ENCODE data around the gene PSAP.

PSAP gene

GRCh38 chr10:71806704-71807556 is 44.1 kb downstream of the PSAP start:
- DNase-seq, result no peak

DNA sequence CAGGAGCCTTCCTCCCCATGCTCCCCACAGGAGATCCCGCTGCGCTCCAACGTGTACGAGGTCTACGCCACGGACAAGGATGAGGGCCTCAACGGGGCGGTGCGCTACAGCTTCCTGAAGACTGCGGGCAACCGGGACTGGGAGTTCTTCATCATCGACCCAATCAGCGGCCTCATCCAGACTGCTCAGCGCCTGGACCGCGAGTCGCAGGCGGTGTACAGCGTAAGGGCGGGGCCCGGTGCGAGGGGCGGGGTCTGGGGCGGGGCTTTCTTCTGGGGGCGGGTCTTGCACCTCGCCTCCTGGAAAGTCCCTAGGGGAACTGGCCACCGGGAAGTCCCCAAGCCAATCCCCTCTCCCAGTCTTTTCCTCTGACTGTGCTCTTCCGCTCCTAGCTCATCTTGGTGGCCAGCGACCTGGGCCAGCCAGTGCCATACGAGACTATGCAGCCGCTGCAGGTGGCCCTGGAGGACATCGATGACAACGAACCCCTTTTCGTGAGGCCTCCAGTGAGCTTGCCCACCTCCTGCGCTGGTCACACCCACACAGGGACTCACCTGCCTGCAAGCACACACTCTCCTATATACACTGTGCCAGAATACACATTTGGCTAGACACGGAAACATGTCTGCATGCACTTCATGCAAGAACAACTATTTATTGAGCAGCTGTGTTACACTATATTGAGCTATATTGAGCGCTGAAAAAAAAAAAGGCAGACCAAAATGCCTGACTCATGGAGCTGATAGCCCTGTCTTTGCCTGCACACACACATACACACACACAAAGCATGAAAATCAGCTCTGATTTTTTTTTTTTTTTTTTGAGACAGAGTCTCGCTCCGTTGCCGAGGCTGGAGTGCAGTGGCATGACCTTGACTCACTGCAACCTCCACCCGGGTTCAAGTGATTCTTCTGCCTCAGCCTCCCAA is 45.0 kb downstream of the PSAP start:
- no peak for DNase-seq

DNA sequence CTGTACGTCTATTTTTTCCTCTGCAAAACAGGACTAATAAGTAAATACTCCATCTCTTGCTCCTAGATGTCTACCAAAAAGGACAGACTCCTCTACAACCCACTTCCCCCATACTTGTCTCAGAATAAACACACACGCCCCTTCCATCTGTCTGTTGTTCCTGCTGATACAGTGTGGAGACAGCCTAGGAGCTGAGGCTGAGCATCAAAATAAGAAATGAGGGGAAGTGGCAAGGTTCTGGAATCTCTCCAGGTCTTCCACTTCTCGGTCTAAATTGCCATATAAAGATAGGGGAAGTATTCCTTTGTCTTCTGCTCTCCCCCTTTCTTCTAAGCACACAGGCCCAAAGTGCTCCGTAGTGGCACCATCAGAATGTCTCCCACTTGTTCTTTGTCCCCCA is 47.0 kb downstream of the PSAP start:
- DNase-seq, result no peak

GRCh38 chr10:71802715-71803488 is 48.1 kb downstream of the PSAP start:
- no peak for DNase-seq

GRCh38 chr10:71802235-71802634 is 48.8 kb downstream of the PSAP start:
- no peak for DNase-seq

DNA sequence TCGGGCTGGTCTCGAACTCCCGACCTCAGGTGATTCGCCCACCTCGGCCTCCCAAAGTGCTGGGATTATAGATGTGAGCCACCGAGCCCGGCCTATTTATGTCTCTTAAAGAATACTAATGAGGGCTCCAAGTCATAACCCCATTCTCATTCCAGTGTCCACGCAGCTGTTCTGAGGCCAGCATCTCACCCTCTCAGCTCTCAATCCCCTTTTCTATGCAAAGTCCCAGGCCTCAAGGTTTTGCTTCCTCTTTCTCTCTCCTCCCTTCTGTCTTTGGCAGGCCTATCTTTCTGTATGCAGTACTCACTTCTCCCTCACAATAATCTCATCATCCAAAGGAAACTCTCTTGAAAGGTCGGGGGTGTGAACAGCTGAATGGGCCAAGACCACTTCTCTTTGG is 49.7 kb downstream of the PSAP start:
- DNase-seq, result no peak

DNA sequence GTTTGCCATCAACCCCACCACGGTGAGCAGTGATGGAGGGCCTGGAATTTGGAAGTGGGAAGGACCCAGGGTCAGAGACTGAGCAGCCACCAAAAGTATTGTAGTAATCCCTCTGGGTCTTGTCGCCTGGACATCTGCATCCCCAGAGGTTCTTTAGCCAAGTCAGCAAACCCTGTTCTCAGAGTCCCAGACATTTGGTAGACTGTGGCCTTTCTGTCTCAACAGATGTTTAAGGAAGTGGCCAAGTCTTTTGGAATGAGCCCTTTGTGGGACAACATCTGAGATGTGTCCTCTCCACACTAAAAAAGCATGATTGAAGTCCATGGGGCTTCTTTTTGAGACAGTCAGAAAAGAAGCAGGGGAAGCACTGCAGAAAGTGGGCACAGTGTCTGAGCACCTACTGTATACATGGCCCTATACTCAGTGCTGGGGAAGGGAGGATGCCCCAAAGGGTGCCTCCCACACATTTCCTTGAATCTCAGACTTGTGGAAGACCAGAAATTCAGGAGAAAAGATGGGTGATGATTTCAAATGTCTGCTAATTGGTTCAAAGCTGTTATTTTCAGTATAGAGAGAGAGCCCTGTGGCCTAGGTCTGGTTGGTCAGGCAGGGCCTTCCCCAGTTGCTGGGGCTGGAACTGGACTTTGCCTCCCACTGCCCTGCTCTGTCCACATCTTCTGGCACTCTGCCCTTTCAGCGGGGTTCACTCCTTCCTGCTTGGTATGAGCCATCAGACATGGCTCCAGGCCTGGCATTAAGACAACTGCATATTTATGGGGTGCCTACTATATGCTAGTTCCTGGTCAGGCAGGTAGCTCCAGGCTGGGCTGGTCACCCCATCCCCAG is 51.2 kb downstream of the PSAP start:
- no peak for DNase-seq

DNA sequence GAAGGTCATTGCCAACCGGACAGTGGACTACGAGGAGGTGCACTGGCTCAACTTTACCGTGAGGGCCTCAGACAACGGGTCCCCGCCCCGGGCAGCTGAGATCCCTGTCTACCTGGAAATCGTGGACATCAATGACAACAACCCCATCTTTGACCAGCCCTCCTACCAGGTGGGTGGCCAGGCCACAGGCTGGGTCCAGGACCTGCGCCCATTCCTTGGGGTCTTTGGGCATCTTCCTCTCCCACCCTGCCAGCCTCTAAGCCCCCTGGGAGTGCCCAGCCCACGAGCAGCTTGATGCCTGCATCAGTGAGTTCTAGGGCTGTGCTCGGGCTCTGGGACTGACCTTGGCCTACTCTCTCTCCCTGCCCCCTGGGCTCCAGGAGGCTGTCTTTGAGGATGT is 51.9 kb downstream of the PSAP start:
- DNase-seq, result no peak

- no peak for DNase-seq
Measured at GRCh38 chr10:71798308-71798624, 52.8 kb downstream of the PSAP start.

- DNase-seq, result no peak
Measured at GRCh38 chr10:71797533-71798307, 53.3 kb downstream of the PSAP start.

DNA sequence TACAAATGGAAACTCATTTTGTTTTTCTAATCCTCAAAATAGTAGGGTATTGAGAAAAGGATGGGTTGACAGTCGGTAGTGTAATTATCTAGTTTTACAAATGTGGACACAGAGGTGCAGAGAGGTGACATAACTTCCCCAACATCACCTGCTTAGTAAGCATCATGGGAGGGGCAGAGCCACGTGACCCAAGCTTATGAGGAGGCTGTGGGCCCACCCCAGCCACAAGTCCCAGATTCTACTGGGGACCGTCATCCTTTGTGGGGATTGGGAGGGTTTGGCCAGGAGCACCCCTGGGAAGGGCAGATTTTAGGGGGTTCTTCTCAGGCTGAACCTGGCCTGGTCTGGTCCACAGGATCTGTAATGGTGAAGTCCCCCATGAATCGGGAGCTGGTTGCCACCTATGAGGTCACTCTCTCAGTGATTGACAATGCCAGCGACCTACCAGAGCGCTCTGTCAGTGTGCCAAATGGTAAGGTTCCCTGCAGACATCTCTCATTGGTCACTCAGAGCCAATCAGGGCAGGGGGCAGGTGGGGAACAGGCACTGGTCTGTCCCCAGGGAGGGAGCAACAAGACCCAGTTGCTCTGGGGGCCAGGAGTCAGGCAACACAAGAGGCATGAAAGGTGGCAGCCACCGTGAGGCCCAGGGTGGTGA is 54.2 kb downstream of the PSAP start:
- DNase-seq, result no peak

DNA sequence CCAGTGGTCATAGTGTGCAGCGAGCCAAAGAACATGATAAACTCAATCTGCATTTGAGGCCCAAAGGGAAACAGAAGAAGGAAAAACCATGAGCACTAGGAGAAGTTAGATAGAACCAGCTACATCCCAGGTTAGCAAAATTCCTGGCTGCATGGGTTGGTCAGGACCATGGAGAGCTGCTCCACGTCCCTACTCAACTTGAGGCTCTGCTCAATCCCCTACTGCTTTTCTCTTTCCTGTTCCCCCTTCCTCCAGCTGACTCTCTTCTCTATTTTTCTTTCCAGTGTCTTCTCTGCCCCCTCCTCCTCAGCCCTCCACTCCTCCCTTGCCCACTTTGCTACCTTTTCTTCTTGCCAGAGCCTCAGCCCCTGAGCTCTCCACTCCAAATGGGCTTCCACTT is 55.8 kb downstream of the PSAP start:
- no peak for DNase-seq

DNA sequence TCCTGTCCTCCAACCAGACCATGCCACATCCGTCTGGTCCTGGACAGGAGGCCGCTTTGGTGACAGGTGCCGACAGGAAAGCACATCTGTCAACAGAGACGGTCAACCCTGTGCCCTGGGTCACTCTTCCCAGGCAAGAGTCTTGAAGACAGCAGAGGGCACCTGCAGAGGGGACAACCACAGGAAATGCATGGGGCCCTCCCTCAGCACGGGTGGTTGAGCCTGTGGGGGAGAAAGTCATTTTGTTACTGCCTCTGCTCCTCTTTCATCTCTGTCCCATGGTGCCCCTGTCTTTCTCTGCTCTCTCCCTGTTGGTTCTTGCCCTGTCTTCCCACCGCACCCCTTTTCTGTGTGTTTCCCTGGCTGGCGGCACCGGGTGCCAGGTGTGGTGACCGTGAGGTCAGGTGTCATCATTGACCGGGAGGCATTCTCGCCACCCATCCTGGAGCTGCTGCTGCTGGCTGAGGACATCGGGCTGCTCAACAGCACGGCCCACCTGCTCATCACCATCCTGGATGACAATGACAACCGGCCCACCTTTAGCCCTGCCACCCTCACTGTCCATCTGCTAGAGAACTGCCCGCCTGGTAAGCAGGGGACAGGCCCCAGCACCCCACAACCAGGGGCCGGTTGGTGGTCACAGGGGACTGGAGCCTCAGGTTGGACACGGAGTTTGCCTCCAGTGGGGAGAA is 60.2 kb downstream of the PSAP start:
- no peak for DNase-seq

DNA sequence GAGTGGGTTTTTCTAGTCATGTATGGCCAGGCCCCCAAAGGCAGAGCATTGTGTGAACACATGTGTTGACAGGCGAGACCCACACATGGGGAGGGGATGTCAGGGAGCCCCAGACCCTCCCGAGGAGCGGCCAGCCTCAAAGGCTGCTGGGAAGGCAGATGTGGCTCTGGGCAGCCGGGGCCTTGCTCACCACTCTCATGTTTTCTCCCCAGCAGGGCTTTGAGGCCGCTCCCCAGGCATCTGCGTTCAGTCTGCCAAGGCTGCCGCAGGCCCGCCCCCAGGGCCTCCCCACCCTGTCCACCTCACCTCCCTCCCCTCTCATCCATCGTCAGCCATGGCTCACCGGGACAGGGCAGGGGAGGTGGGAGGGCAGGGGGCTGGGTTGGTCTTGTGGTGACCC is 61.2 kb downstream of the PSAP start:
- no peak for DNase-seq

GRCh38 chr10:71788954-71789353 is 62.1 kb downstream of the PSAP start:
- no peak for DNase-seq

DNA sequence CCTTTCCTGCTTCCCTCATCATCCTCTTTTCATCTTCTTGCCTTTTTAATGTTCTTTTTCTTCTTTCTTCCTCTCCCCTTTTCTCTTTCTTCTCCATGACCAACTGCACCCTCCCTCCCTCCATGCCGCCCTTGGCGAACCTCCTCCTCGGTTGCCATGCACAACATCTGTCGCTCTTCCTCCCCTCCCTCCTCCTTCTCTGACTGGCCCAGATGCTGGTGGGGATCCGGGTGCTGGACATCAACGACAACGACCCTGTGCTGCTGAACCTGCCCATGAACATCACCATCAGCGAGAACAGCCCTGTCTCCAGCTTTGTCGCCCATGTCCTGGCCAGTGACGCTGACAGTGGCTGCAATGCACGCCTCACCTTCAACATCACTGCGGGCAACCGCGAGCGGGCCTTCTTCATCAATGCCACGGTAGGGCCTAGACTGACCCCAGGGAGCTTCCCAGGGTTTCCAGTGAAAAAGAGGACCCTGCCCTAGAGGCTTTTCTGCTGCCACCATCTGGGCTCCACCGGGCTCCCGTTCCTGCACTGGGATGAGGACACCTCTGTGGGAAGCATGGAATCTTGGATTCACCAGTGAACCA is 66.3 kb downstream of the PSAP start:
- no peak for DNase-seq

GRCh38 chr10:71783917-71784678 is 67.0 kb downstream of the PSAP start:
- no peak for DNase-seq

GRCh38 chr10:71782917-71783490 is 68.0 kb downstream of the PSAP start:
- DNase-seq, result no peak

All from stimulated activated CD4-positive, alpha-beta T cell treated with anti-CD3 and anti-CD28 coated beads, Interleukin-15, amount 100 ng/mL, for 24 hours (primary cell).